ENCODE measurements around the gene PLOD2. TPM values are rescaled to one million over a fixed set of nuclear protein-coding genes. Genes with fewer than 3 reads are reported as not detected.

The PLOD2 gene
- 117 and 225 TPM in 2 replicates for total RNA-seq (2012; rRNA removed)
- polyA plus RNA-seq (2012; rRNA removed), result 62.9 and 84.0 TPM in 2 replicates
- polyA plus RNA-seq (2012; cell fraction: cytosol; rRNA removed), result 9.4 and 11.3 TPM in 2 replicates
- polyA plus RNA-seq (2012; cell fraction: nucleus; rRNA removed; ENCODE audit: low replicate concordance), result 7.9 and 63.0 TPM in 2 replicates
- Bru-seq, nascent RNA, result percentile 92 among the genes with signal in this experiment
- BruChase-seq, experiment 1, labeled RNA remaining after a 6-hour chase, result percentile 79 among the genes with signal in this experiment
- percentile 78 among the genes with signal in this experiment for BruChase-seq, experiment 2, labeled RNA remaining after a 2-hour chase
- long read RNA-seq, transcript PLOD2-201 (20 exons, 3,732 nt), result major isoform, 407 of 469 reads
- long read RNA-seq, transcript PLOD2-210 (2 exons, 761 nt), result minor isoform, 5 of 469 reads
- long read RNA-seq, partial matches to known transcripts, result 31 of 469 reads
- long read RNA-seq, other reads (novel, unspliced or antisense), result 22 of 469 reads

- peak within 1 kb of the TSS; percentile 91 for H3K4me3 ChIP-seq (ENCODE audit: insufficient read depth, low read depth, low read length)
- peak within 1 kb of the TSS; percentile 92 for H2AFZ ChIP-seq (replicated peaks; ENCODE audit: low read length, poor library complexity)
- H3K9me1 ChIP-seq (ENCODE audit: insufficient read depth, low read length), result peaks cover 12% of the 10 kb centered on the region
- ATAC-seq (ENCODE audit: low read depth) (peak; percentile 76), DNase-seq (peak; percentile 92)
- peak within 1 kb of the TSS; percentile 82 for H3K18ac ChIP-seq (ENCODE audit: low read depth, low read length)
- CTCF ChIA-PET, result interaction anchor here (0.6 to 1.8 kb wide), 6 partner anchors 10 to 628 kb away, joined by 3 to 5 read pairs (median 4); no protein-coding TSS in a partner anchor
- H3K56ac ChIP-seq (ENCODE audit: extremely low read depth, insufficient read depth, low read length), result peak within 1 kb of the TSS; percentile 93
- H4K20me1 ChIP-seq (ENCODE audit: insufficient read depth, low read length), result peaks cover 13% of the 10 kb centered on the region
- intact Hi-C loops (cut with micrococcal nuclease) (loop anchor here (1.0 to 5.0 kb wide), 3 partner anchors 26 to 96 kb away; no protein-coding TSS in a partner anchor), dilution Hi-C loops (cut with HindIII; ENCODE audit: low sequenced_read_pairs, unreplicated experiment) (no loop called here), in situ Hi-C loops (cut with MboI; ENCODE audit: low sequenced_read_pairs) (loop anchor here (5.0 kb wide), 1 partner anchor 94 kb away; no protein-coding TSS in a partner anchor)
- POLR2A ChIA-PET (ENCODE audit: unreplicated experiment), result interaction anchor here (0.7 to 2.8 kb wide), 2 partner anchors 8 to 96 kb away, joined by 4 to 9 read pairs; no protein-coding TSS in a partner anchor
- no TSS peak for BruUV-seq (replicated peaks)
- peak within 1 kb of the TSS; percentile 94 for H3K27ac ChIP-seq (ENCODE audit: insufficient read depth, low read length)
- peak within 1 kb of the TSS; percentile 85 for H2AK9ac ChIP-seq (replicated peaks; ENCODE audit: low read depth, low read length, poor library complexity)
- no peaks in the 10 kb centered on the region for H3K9me3 ChIP-seq (ENCODE audit: control insufficient read depth, insufficient read depth, low read length)
- peak within 1 kb of the TSS; percentile 94 for H4K91ac ChIP-seq (ENCODE audit: insufficient read depth, low read depth, low read length)
- H3K23ac ChIP-seq (ENCODE audit: low read depth, low read length), result peak within 1 kb of the TSS; percentile 99
- 1% methylated on average over 26 of the region's 74 CpGs; no CpG with 5 or more reads in 1 of the 2 experiments for WGBS, 2 experiments (ENCODE audit: extremely low coverage in 2 of 2, insufficient read length in 1 of 2)
- H4K5ac ChIP-seq (ENCODE audit: low read depth, low read length), result peak within 1 kb of the TSS; percentile 78
- peak within 1 kb of the TSS; percentile 94 for H3K9ac ChIP-seq (ENCODE audit: low read depth, low read length)
- H3K79me1 ChIP-seq (ENCODE audit: low read depth in 1 of 2, low read length in 2 of 2), result peaks cover 8 to 35% of the 10 kb centered on the region in 2 experiments; a peak in 3 of 4 replicates
- H2BK15ac ChIP-seq (ENCODE audit: low read depth, low read length), result peak within 1 kb of the TSS; percentile 54; the same call in 2 of the 3 replicates
- H3K27me3 ChIP-seq (ENCODE audit: control insufficient read depth, insufficient read depth, low read length), result no peaks in the 10 kb centered on the region
- H3K14ac ChIP-seq (replicated peaks; ENCODE audit: low read depth, low read length), result peak within 1 kb of the TSS; percentile 95
- peak within 1 kb of the TSS; percentile 92 for H3K4ac ChIP-seq (ENCODE audit: low read depth, low read length)
- peak within 1 kb of the TSS; percentile 85 for H2AK5ac ChIP-seq (ENCODE audit: low read depth, low read length)
- H2BK20ac ChIP-seq (ENCODE audit: low read depth, low read length), result peak within 1 kb of the TSS; percentile 67
- H3K4me2 ChIP-seq (ENCODE audit: low read depth, low read length), result peak within 1 kb of the TSS; percentile 89
- peak within 1 kb of the TSS; percentile 83 to 97 for H4K8ac ChIP-seq (ENCODE audit: low read depth in 2 of 2, low read length in 2 of 2)
- H2BK120ac ChIP-seq (ENCODE audit: low read depth, low read length), result peak within 1 kb of the TSS; percentile 88
- peak within 1 kb of the TSS; percentile 75 for H2BK5ac ChIP-seq (ENCODE audit: low read depth, low read length, poor library complexity, severe bottlenecking)
- H3K36me3 ChIP-seq (ENCODE audit: control insufficient read depth, insufficient read depth, low read length), result no peaks in the 10 kb centered on the region
- peaks cover 20% of the 10 kb centered on the region for H3K4me1 ChIP-seq (ENCODE audit: control insufficient read depth, insufficient read depth, low read length)
- TF ChIP-seq MXI1 (IDR thresholded peaks at IDR 0.05; ENCODE audit: borderline replicate concordance, low read depth, low read length) (0 out of 2 replicates have a peak, but pooled peaks have one; percentile 14), CHD1 (IDR thresholded peaks at IDR 0.05; ENCODE audit: low read depth, low read length) (0 out of 2 replicates have a peak, but pooled peaks have one; percentile 27), RAD21 (IDR thresholded peaks at IDR 0.05; ENCODE audit: low read length) (0 out of 2 replicates have a peak, but pooled peaks have one; percentile 2), SMC3 (IDR thresholded peaks at IDR 0.05; ENCODE audit: low read depth, low read length) (no peak), CTCF (conservative IDR thresholded peaks at IDR 0.05; ENCODE audit: low read depth, low read length) (0 out of 2 replicates have a peak, but pooled peaks have one; percentile 15), RCOR1 (IDR thresholded peaks at IDR 0.05; ENCODE audit: insufficient replicate concordance, low read length) (no peak), CEBPB (IDR thresholded peaks at IDR 0.05; ENCODE audit: low read depth, low read length) (no peak), NFE2L2 (IDR thresholded peaks at IDR 0.05; ENCODE audit: low read depth, low read length) (no peak), USF2 (IDR thresholded peaks at IDR 0.05; ENCODE audit: low read depth, low read length) (no peak)
- TF ChIP-seq, protein P1, sequence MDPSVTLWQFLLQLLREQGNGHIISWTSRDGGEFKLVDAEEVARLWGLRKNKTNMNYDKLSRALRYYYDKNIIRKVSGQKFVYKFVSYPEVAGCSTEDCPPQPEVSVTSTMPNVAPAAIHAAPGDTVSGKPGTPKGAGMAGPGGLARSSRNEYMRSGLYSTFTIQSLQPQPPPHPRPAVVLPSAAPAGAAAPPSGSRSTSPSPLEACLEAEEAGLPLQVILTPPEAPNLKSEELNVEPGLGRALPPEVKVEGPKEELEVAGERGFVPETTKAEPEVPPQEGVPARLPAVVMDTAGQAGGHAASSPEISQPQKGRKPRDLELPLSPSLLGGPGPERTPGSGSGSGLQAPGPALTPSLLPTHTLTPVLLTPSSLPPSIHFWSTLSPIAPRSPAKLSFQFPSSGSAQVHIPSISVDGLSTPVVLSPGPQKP (IDR thresholded peaks at IDR 0.05; ENCODE audit: borderline replicate concordance, low read depth, low read length), result no peak
These were observed at the start of gene PLOD2 for GRCh38 chr3:146160964-146161662. Gene PLOD2 (minus strand): TSS chr3:146161184. CDS start chr3:146160989, 195 bp downstream.

Measured in IMR-90 (cell line).